ENCODE results near the gene SCAI. TPM values are rescaled to one million over a fixed set of nuclear protein-coding genes. Genes with fewer than 3 reads are reported as not detected.

SCAI gene
- total RNA-seq, 1 donor from 2014 or later: 14.9 TPM

GRCh38 chr9:124914753-124915405, 228.4 kb downstream of the SCAI start:
- Histone ChIP-seq H3K9me3 (no peaks in the 10 kb centered on the region), H3K4me3 (no peak overlapping the region), H3K4me1 (no peaks in the 10 kb centered on the region), H3K36me3 (peaks cover 72% of the 10 kb centered on the region), H3K27ac (no peak overlapping the region), H3K27me3 (no peaks in the 10 kb centered on the region)
- no peak for TF ChIP-seq CTCF (IDR thresholded peaks at IDR 0.05)
- no peak for ATAC-seq
- DNase-seq: no peak
- intact Hi-C loops (cut with DNase I): no loop called here

- H3K9me3 ChIP-seq: no peaks in the 10 kb centered on the region
- H3K27ac ChIP-seq: no peak overlapping the region
- intact Hi-C loops (cut with DNase I): no loop called here
- DNase-seq (no peak), ATAC-seq (no peak)
- peaks cover 57% of the 10 kb centered on the region for H3K36me3 ChIP-seq
- no peaks in the 10 kb centered on the region for H3K4me1 ChIP-seq
- H3K4me3 ChIP-seq: no peak overlapping the region
- H3K27me3 ChIP-seq: no peaks in the 10 kb centered on the region
- TF ChIP-seq CTCF (IDR thresholded peaks at IDR 0.05): no peak
These were observed 229.9 kb downstream of the SCAI start for GRCh38 chr9:124913378-124913777.

- peaks cover 64% of the 10 kb centered on the region for H3K36me3 ChIP-seq
- no peak overlapping the region for H3K4me3 ChIP-seq
- intact Hi-C loops (cut with DNase I): no loop called here
These were observed 231.6 kb downstream of the SCAI start for GRCh38 chr9:124911766-124912165.

GRCh38 chr9:124908098-124908497, 235.2 kb downstream of the SCAI start:
- H3K27ac ChIP-seq: no peak overlapping the region
- ATAC-seq (no peak), DNase-seq (no peak)
- H3K36me3 ChIP-seq: peaks cover 72% of the 10 kb centered on the region
- no peak overlapping the region for H3K4me3 ChIP-seq
- H3K27me3 ChIP-seq: no peaks in the 10 kb centered on the region
- intact Hi-C loops (cut with DNase I): no loop called here
- no peaks in the 10 kb centered on the region for H3K4me1 ChIP-seq
- TF ChIP-seq CTCF (IDR thresholded peaks at IDR 0.05): no peak
- H3K9me3 ChIP-seq: no peaks in the 10 kb centered on the region

More at GRCh38 chr9:124911766-124912165, 231.6 kb downstream of the SCAI start:
- no peak overlapping the region for H3K27ac ChIP-seq
- H3K9me3 ChIP-seq: no peaks in the 10 kb centered on the region
- ATAC-seq (no peak), DNase-seq (no peak)
- H3K4me1 ChIP-seq: no peaks in the 10 kb centered on the region
- no peaks in the 10 kb centered on the region for H3K27me3 ChIP-seq
- TF ChIP-seq CTCF (IDR thresholded peaks at IDR 0.05): no peak

- Histone ChIP-seq H3K36me3 (peaks cover 71% of the 10 kb centered on the region), H3K27me3 (no peaks in the 10 kb centered on the region), H3K4me3 (no peak overlapping the region), H3K9me3 (no peaks in the 10 kb centered on the region), H3K27ac (no peak overlapping the region), H3K4me1 (no peaks in the 10 kb centered on the region)
- intact Hi-C loops (cut with DNase I): no loop called here
- DNase-seq (no peak), ATAC-seq (no peak)
- TF ChIP-seq CTCF (IDR thresholded peaks at IDR 0.05): no peak
These were observed 236.4 kb downstream of the SCAI start for GRCh38 chr9:124906966-124907365.

- H3K4me3 ChIP-seq: no peak overlapping the region
- H3K27me3 ChIP-seq: no peaks in the 10 kb centered on the region
- no peak overlapping the region for H3K27ac ChIP-seq
- intact Hi-C loops (cut with DNase I): no loop called here
- H3K36me3 ChIP-seq: peaks cover 65% of the 10 kb centered on the region
- no peaks in the 10 kb centered on the region for H3K9me3 ChIP-seq
- TF ChIP-seq CTCF (IDR thresholded peaks at IDR 0.05): no peak
- H3K4me1 ChIP-seq: no peaks in the 10 kb centered on the region
- DNase-seq: no peak
- no peak for ATAC-seq
These were observed 243.5 kb downstream of the SCAI start for GRCh38 chr9:124899845-124900244.

Measured in upper lobe of right lung (tissue), 1 donor.